GM10266 (cell line): ENCODE results near the gene RIC8A.

ENCODE experiments used
- DNase-seq: peaks from one replicate; pipeline ENCODE4 v3.0.0; 2012; ENCODE audit errors: extremely low spot score
- CTCF ChIP-seq: IDR thresholded peaks from 2 replicates; pipeline ENCODE4 v1.5.1; 2012; ENCODE audit warnings: mild to moderate bottlenecking, low read depth; ENCODE audit not compliant: control insufficient read depth, insufficient read depth; ENCODE audit errors: missing control alignments

The RIC8A gene

DNA sequence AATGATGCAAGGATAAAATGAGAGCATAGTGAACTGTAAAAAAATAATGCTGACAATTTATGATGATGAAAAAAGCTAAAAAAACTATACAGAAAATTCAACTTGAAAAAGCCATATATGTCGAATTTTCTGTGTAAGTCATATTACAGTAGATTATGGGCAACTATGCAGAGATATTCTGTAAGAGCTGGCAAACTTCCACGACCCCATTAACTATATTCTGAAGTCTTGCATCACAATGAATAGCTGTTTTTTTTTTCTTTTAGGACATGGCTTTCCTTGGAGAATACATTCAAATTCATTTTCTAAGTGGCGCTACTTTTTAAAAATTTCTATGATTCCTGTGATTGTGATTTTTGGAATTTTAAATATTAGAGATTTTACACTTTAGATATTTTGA is 47.7 kb downstream of the RIC8A start:
- no peak for DNase-seq

GRCh38 chr11:255816-256215 is 48.3 kb downstream of the RIC8A start:
- no peak for DNase-seq
- no peak for TF ChIP-seq CTCF

More for the DNA sequence above, 47.7 kb downstream of the RIC8A start:
- TF ChIP-seq CTCF: no peak

GRCh38 chr11:256952-257737 is 49.6 kb downstream of the RIC8A start:
- no peak for DNase-seq
- no peak for TF ChIP-seq CTCF

DNA sequence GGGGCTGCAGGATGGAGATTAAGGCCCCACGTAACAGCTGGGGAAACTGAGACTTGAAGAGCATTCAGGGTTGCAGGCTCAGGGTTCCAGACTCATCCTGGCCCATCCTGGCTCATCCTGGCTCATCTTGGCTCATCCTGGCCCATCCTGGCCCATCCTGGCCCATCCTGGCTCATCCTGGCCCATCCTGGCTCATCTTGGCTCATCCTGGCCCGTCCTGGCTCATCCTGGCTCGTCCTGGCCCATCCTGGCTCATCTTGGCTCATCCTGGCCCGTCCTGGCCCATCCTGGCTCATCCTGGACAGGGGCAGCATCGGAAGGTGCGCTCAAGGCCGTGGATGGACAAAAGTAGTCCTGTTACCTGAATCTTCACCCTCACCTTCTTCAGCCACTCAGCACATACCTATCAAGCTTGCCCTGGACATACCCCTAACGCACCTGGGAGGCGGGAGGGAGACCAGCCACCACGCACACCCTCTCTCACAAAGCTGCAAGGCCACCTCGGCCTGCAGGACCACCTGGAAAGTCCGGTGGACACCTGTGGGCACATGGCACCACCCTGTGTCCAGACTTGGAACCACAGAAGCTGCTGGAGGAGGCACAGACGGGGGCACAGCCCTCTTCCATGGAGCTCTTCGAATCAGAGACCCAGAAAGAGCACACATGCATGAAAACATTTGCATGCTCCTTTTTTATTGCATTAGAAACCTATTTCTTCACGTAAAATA is 50.4 kb downstream of the RIC8A start:
- no peak for DNase-seq
- TF ChIP-seq CTCF: peak; percentile 33

DNA sequence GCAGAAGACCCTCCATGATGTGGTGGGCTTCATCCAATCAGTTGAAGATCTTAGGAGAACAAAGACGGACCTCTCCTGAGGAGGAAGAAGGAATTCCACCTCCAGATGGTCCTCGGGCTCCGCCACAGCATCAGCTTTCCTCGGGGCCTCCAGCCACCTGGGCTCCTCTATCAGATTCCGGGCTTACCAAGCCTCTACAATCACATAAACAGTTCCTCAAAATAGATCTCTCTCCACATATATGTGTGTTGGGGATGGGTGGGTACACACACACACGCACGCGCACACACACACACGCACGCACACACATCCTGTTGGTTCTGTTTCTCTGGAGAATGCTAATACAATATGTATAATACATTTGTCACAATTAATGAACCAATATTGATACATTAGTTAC is 51.9 kb downstream of the RIC8A start:
- no peak for TF ChIP-seq CTCF
- no peak for DNase-seq

- no peak for TF ChIP-seq CTCF
- DNase-seq: no peak
Observed at GRCh38 chr11:261624-262023, 54.1 kb downstream of the RIC8A start.
